Endothelial cell of umbilical vein (primary cell): ENCODE measurements around the gene ARHGEF7. TPM values are rescaled to one million over a fixed set of nuclear protein-coding genes. Genes with fewer than 3 reads are reported as not detected.

Source experiments
- BruUV-seq: library from RNA; stranded (reverse); fragments of 400-500 nt; replicated peaks from 2 replicates; lab custom pipeline; 2021; lab: Mats Ljungman, UMichigan
- CTCF ChIA-PET: fragments of 300-600, 350-600 bp; sonication (Branson Sonifier 250); formaldehyde crosslinking; loops from one replicate; lab custom pipeline; 2021; ENCODE audit warnings: antibody characterized with exemption, inconsistent platforms; lab: Charles Lee
- POLR2A ChIA-PET: fragments of 300-600, 350-600 bp; sonication (Branson Sonifier 250); formaldehyde crosslinking; loops from one replicate; lab custom pipeline; 2021; ENCODE audit warnings: antibody characterized with exemption, inconsistent platforms; lab: Charles Lee
- DNase-seq: peaks from one replicate; pipeline ENCODE4 v3.0.0-alpha.2; 2011; ENCODE audit warnings: low read depth, low spot score
- FAIRE-seq: peaks from 2 replicates; lab custom pipeline; 2011; peaks lifted over from hg19 to GRCh38; lab: Jason Lieb, UNC
- H2AFZ ChIP-seq: 2 replicates; pipeline ENCODE4 v1.6.0; 2012; ENCODE audit warnings: low read depth, low read length, control low read depth, inconsistent platforms
- H3K27ac ChIP-seq: 2 replicates; pipeline ENCODE4 v1.5.1; 2011; ENCODE audit warnings: low read depth, mild to moderate bottlenecking, control low read depth, low read length, moderate library complexity; ENCODE audit not compliant: insufficient read depth
- H3K27me3 ChIP-seq, 2 experiments: 2 replicates each; pipeline versions ENCODE4 v1.6.0 to v1.6.1; 2011; ENCODE audit warnings: low read length in 2 of 2, mixed read lengths in 1 of 2; ENCODE audit not compliant: control insufficient read depth in 2 of 2, insufficient read depth in 2 of 2
- H3K36me3 ChIP-seq, 2 experiments: 2 replicates in 1 of 2; 3 replicates in 1 of 2; pipeline ENCODE4 v1.5.1; 2011; ENCODE audit warnings: low read length in 2 of 2, mild to moderate bottlenecking in 1 of 2, moderate library complexity in 1 of 2; ENCODE audit not compliant: control insufficient read depth in 2 of 2, insufficient read depth in 2 of 2; ENCODE audit errors: extremely low read depth in 1 of 2
- H3K4me1 ChIP-seq: 3 replicates; pipeline ENCODE4 v1.5.1; 2011; ENCODE audit warnings: mild to moderate bottlenecking, low read length; ENCODE audit not compliant: control insufficient read depth, insufficient read depth; ENCODE audit errors: extremely low read depth
- H3K4me2 ChIP-seq: 2 replicates; pipeline ENCODE4 v1.6.1; 2011; ENCODE audit warnings: low read length, control low read depth, mixed read lengths; ENCODE audit not compliant: insufficient read depth
- H3K4me3 ChIP-seq, 3 experiments: fragments of 200-600 bp in 1 of 3; sonication (generic), shearing (Covaris generic) in 1 of 3; replicated peaks in 1 of 3; 2 replicates each; pipeline ENCODE4 v1.5.1; 2011 to 2016; ENCODE audit warnings: control low read depth in 3 of 3, low read length in 3 of 3, mild to moderate bottlenecking in 2 of 3, inconsistent platforms in 1 of 3, low read depth in 1 of 3, moderate library complexity in 1 of 3; ENCODE audit not compliant: insufficient read depth in 1 of 3
- H3K79me2 ChIP-seq: 2 replicates; pipeline ENCODE4 v1.6.0; 2012; ENCODE audit warnings: low read length, inconsistent platforms; ENCODE audit not compliant: control insufficient read depth, insufficient read depth
- H3K9ac ChIP-seq: replicated peaks from 2 replicates; pipeline ENCODE3; 2011; ENCODE audit warnings: low read length, control low read depth; ENCODE audit not compliant: insufficient read depth; ENCODE audit errors: extremely low read depth
- H3K9me1 ChIP-seq: replicated peaks from 3 replicates; pipeline ENCODE4 v1.6.0; 2011; ENCODE audit warnings: mild to moderate bottlenecking, low read length; ENCODE audit not compliant: control insufficient read depth, insufficient read depth; ENCODE audit errors: extremely low read depth
- H3K9me3 ChIP-seq: replicated peaks from 2 replicates; pipeline ENCODE4 v1.5.1; 2012; ENCODE audit warnings: low read length, inconsistent platforms; ENCODE audit not compliant: control insufficient read depth, insufficient read depth
- H4K20me1 ChIP-seq: replicated peaks from 2 replicates; pipeline ENCODE3; 2011; ENCODE audit warnings: mild to moderate bottlenecking, low read length; ENCODE audit not compliant: control insufficient read depth, insufficient read depth; ENCODE audit errors: extremely low read depth
- EZH2 ChIP-seq: IDR thresholded peaks from 2 replicates; pipeline ENCODE4 v1.6.1; 2012; ENCODE audit warnings: borderline replicate concordance, low read depth, mild to moderate bottlenecking, moderate library complexity, low read length, inconsistent platforms; ENCODE audit not compliant: severe bottlenecking
- FOS ChIP-seq: IDR thresholded peaks from 2 replicates; pipeline ENCODE4 v1.6.1; 2011; ENCODE audit warnings: mild to moderate bottlenecking, low read length, moderate library complexity, borderline replicate concordance; ENCODE audit not compliant: insufficient read depth
- GATA2 ChIP-seq: IDR thresholded peaks from 2 replicates; pipeline ENCODE4 v1.7.0; 2011; ENCODE audit warnings: low read depth, mild to moderate bottlenecking, moderate library complexity, mixed read lengths, low read length; ENCODE audit not compliant: insufficient read length, insufficient read depth
- JUN ChIP-seq: IDR thresholded peaks from 2 replicates; pipeline ENCODE4 v1.6.1; 2011; ENCODE audit warnings: borderline replicate concordance, low read depth; ENCODE audit not compliant: insufficient read length, insufficient read depth
- MYC ChIP-seq: IDR thresholded peaks from one replicate; pipeline ENCODE4 v1.6.1; 2011; ENCODE audit warnings: mild to moderate bottlenecking, low read depth, low read length
- POLR2A ChIP-seq: IDR thresholded peaks from 2 replicates; pipeline ENCODE4 v1.6.1; 2012; ENCODE audit warnings: low read depth, mild to moderate bottlenecking, control low read depth, low read length
- POLR2AphosphoS5 ChIP-seq: IDR thresholded peaks from 2 replicates; pipeline ENCODE4 v1.6.1; 2012; ENCODE audit warnings: low read depth, mild to moderate bottlenecking, control low read depth, low read length, moderate library complexity; ENCODE audit not compliant: insufficient read depth
- dilution Hi-C: fragments of 300-500 bp; cut with MboI; formaldehyde crosslinking; loops from one replicate; pipeline ENCODE4 v1.15.0; 2019; ENCODE audit warnings: low sequenced_read_pairs; ENCODE audit not compliant: extremely low pct_ligation_motif_present
- intact Hi-C: fragments of 100-400 bp; cut with micrococcal nuclease; formaldehyde crosslinking; loops from one replicate; pipeline ENCODE4 v1.10.0; 2022
- polyA plus RNA-seq, 4 experiments: library from polyadenylated mRNA; depleted of rRNA in 3 of 4; stranded (reverse) in 3 of 4; unstranded in 1 of 4; fragments of >200 nt; gene quantifications; 2 replicates each; pipeline versions ENCODE4 v1.2.1 to v1.2.3, GENCODE V29; 2011 to 2012; ENCODE audit warnings: missing spikeins in 1 of 4
- total RNA-seq: library from RNA; stranded (reverse); gene quantifications from 2 replicates; pipeline ENCODE4 v1.2.3, GENCODE V29; 2021
- TF ChIP-seq, protein P1 (sequence below): IDR thresholded peaks from 2 replicates; pipeline ENCODE4 v1.6.1; 2011; ENCODE audit not compliant: insufficient read depth, insufficient read length
- TF ChIP-seq, protein P2 (sequence below), 2 donors: IDR thresholded peaks; 1 replicate in 1 of 2; 2 replicates in 1 of 2; pipeline ENCODE4 v1.5.1; 2011; ENCODE audit warnings: low read length in 2 of 2, mild to moderate bottlenecking in 2 of 2, moderate library complexity in 2 of 2, control low read depth in 1 of 2, inconsistent platforms in 1 of 2, low read depth in 1 of 2; ENCODE audit not compliant: insufficient read depth in 1 of 2; ENCODE audit errors: extremely low read depth in 1 of 2

ARHGEF7 gene
- total and polyA plus RNA-seq, 2 donors (not counting 3 experiments of a cell fraction or from before 2014, with no cell fraction given) = 94.9 to 155 TPM

DNA sequence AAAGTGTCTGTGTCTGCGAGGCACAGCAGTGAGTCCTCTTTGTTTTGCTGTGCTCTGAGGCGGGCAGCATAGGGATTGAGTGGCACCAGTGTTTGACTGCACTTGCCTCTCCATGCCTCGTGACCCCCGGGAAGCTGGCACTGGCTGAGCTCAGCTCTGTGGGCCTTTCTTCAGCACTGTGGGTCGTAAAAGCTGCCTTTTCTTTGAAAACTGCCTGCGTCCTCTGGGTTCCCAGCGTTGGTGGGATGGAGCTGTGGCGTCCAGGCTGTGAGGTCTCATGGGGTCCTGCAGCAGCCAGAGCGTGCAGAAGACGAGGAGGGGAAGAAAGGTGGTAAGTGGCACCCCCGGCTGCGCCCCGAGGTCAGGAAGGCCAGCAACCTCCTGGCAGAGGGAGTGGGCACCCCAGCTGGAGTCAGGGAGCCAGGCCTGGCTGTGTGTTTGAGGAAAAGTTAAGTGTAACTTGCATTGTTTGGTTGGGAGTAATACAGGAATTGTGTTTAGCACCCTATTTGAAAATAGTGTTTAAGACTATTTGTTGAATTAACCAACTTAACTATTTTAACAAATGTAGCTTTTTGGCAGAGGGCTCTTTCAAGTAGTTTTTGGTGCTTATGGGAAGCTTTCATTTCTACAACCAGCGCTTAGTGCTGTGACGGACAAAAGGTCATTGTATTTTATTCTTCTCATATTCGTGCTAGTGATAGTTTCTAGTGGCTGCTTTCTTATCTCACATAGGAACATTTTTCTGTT is 126.1 kb downstream of the ARHGEF7 start:
- H3K9me3 ChIP-seq = no peaks in the 10 kb centered on the region
- no peaks in the 10 kb centered on the region for H3K4me1 ChIP-seq
- ChIA-PET CTCF (interaction anchor here (0.7 to 1.2 kb wide), 3 partner anchors 11 to 326 kb away, joined by 3 read pairs; partner anchors contain the start of gene ANKRD10), POLR2A (no interaction called here)
- H2AFZ ChIP-seq = no peak overlapping the region
- H3K27ac ChIP-seq = no peak overlapping the region
- FAIRE-seq (no peak), DNase-seq (no peak)
- H3K36me3 ChIP-seq = peaks cover 12 to 19% of the 10 kb centered on the region in 2 experiments
- dilution Hi-C loops = no loop called here
- TF ChIP-seq POLR2A (no peak), MYC (no peak), EZH2 (no peak), JUN (no peak), POLR2AphosphoS5 (no peak), GATA2 (no peak), FOS (no peak)
- TF ChIP-seq, protein P1, sequence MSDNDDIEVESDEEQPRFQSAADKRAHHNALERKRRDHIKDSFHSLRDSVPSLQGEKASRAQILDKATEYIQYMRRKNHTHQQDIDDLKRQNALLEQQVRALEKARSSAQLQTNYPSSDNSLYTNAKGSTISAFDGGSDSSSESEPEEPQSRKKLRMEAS = no peak
- TF ChIP-seq, protein P2, sequence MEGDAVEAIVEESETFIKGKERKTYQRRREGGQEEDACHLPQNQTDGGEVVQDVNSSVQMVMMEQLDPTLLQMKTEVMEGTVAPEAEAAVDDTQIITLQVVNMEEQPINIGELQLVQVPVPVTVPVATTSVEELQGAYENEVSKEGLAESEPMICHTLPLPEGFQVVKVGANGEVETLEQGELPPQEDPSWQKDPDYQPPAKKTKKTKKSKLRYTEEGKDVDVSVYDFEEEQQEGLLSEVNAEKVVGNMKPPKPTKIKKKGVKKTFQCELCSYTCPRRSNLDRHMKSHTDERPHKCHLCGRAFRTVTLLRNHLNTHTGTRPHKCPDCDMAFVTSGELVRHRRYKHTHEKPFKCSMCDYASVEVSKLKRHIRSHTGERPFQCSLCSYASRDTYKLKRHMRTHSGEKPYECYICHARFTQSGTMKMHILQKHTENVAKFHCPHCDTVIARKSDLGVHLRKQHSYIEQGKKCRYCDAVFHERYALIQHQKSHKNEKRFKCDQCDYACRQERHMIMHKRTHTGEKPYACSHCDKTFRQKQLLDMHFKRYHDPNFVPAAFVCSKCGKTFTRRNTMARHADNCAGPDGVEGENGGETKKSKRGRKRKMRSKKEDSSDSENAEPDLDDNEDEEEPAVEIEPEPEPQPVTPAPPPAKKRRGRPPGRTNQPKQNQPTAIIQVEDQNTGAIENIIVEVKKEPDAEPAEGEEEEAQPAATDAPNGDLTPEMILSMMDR (IDR thresholded peaks at IDR 0.05; ENCODE audit: extremely low read depth in 1 of 2, insufficient read depth in 1 of 2, low read depth in 1 of 2, low read length in 2 of 2) = no peak
- no peaks in the 10 kb centered on the region for H3K27me3 ChIP-seq
- no peak overlapping the region for H3K9ac ChIP-seq
- BruUV-seq = no TSS peak
- H3K9me1 ChIP-seq = no peaks in the 10 kb centered on the region
- H3K79me2 ChIP-seq = peaks cover 56% of the 10 kb centered on the region
- H4K20me1 ChIP-seq = peaks cover 4% of the 10 kb centered on the region
- no peak overlapping the region for H3K4me2 ChIP-seq
- intact Hi-C loops = no loop called here
- no peak overlapping the region for H3K4me3 ChIP-seq
